ENCODE results near the gene PSEN1. TPM values are rescaled to one million over a fixed set of nuclear protein-coding genes. Genes with fewer than 3 reads are reported as not detected.

The PSEN1 gene
- total and polyA plus RNA-seq, 10 donors, result 15.9 to 74.7 (median 47.2) TPM

GRCh38 chr14:73264080-73264884 is 128.0 kb downstream of the PSEN1 start:
- Histone ChIP-seq H3K4me3 (no peak overlapping the region), H3K4me1 (peaks cover 0 to 3% (median under 1%) of the 10 kb centered on the region in 6 donors), H3K36me3 (peaks cover 0 to 37% (median 0%) of the 10 kb centered on the region in 6 donors), H3K27me3 (replicated peaks in 1 of 7) (peaks cover 0 to 18% (median 0%) of the 10 kb centered on the region in 7 donors), H3K27ac (no peak overlapping the region), H3K9me3 (no peaks in the 10 kb centered on the region)
- intact Hi-C loops (cut with DNase I; ENCODE audit: low total_unique reads), result no loop called here
- DNase-seq, result peak; percentile 70
- 82 to 91% (median 90%) methylated on average over 20 to 23 of the region's 23 CpGs for WGBS, 5 donors
- TF ChIP-seq POLR2AphosphoS5 (IDR thresholded peaks at IDR 0.05) (peak in 1 of 3 donors; percentile 28), CTCF (IDR thresholded peaks at IDR 0.05 in 8 of 11, conservative IDR thresholded peaks at IDR 0.05 in 3 of 11) (no peak), POLR2A (IDR thresholded peaks at IDR 0.05) (no peak)

GRCh38 chr14:73264885-73265720 is 128.8 kb downstream of the PSEN1 start:
- Histone ChIP-seq H3K36me3 (peaks cover 0 to 32% (median 0%) of the 10 kb centered on the region in 6 donors), H3K27me3 (replicated peaks in 1 of 7) (peaks cover 0 to 18% (median 0%) of the 10 kb centered on the region in 7 donors), H3K4me1 (peaks cover 0 to 11% (median 8%) of the 10 kb centered on the region in 6 donors), H3K9me3 (no peaks in the 10 kb centered on the region), H3K4me3 (no peak overlapping the region), H3K27ac (no peak overlapping the region)
- intact Hi-C loops (cut with DNase I; ENCODE audit: low total_unique reads), result no loop called here
- 81 to 93% (median 88%) methylated on average over 16 to 18 of the region's 18 CpGs for WGBS, 5 donors
- no peak for DNase-seq
- no peak for TF ChIP-seq CTCF (IDR thresholded peaks at IDR 0.05 in 8 of 11, conservative IDR thresholded peaks at IDR 0.05 in 3 of 11)
- TF ChIP-seq POLR2A (IDR thresholded peaks at IDR 0.05), result no peak
- TF ChIP-seq POLR2AphosphoS5 (IDR thresholded peaks at IDR 0.05), result no peak

- Histone ChIP-seq H3K4me1 (peaks cover 3 to 17% (median 9%) of the 10 kb centered on the region in 6 donors), H3K4me3 (no peak overlapping the region), H3K36me3 (peaks cover 0 to 32% (median 0%) of the 10 kb centered on the region in 6 donors), H3K9me3 (no peaks in the 10 kb centered on the region), H3K27me3 (replicated peaks in 1 of 7) (peaks cover 0 to 14% (median 0%) of the 10 kb centered on the region in 7 donors), H3K27ac (no peak overlapping the region)
- 86 to 96% (median 90%) methylated on average over 3 of the region's 3 CpGs for WGBS, 5 donors
- intact Hi-C loops (cut with DNase I; ENCODE audit: low total_unique reads), result no loop called here
- DNase-seq, result no peak
- TF ChIP-seq POLR2A (IDR thresholded peaks at IDR 0.05) (no peak), CTCF (IDR thresholded peaks at IDR 0.05 in 8 of 11, conservative IDR thresholded peaks at IDR 0.05 in 3 of 11) (no peak), POLR2AphosphoS5 (IDR thresholded peaks at IDR 0.05) (no peak)
These were observed 129.4 kb downstream of the PSEN1 start for GRCh38 chr14:73265721-73266046.

GRCh38 chr14:73266317-73266716 is 130.0 kb downstream of the PSEN1 start:
- TF ChIP-seq POLR2AphosphoS5 (IDR thresholded peaks at IDR 0.05) (peak in 2 of 3 donors; percentile 21 to 44), CTCF (IDR thresholded peaks at IDR 0.05 in 8 of 11, conservative IDR thresholded peaks at IDR 0.05 in 3 of 11) (no peak)
- intact Hi-C loops (cut with DNase I; ENCODE audit: low total_unique reads), result no loop called here
- H3K9me3 ChIP-seq, result no peaks in the 10 kb centered on the region
- H3K27ac ChIP-seq, result no peak overlapping the region
- WGBS, 5 donors, result 82 to 91% (median 85%) methylated on average over 5 to 7 of the region's 7 CpGs
- no peak for DNase-seq
- no peak overlapping the region for H3K4me3 ChIP-seq
- H3K4me1 ChIP-seq, result peaks cover 3 to 19% (median 9%) of the 10 kb centered on the region in 6 donors
- H3K27me3 ChIP-seq (replicated peaks in 1 of 7), result peaks cover 0 to 11% (median 0%) of the 10 kb centered on the region in 7 donors
- H3K36me3 ChIP-seq, result peaks cover 0 to 33% (median 0%) of the 10 kb centered on the region in 6 donors
